ENCODE measurements around the gene HSF2. TPM values are rescaled to one million over a fixed set of nuclear protein-coding genes. Genes with fewer than 3 reads are reported as not detected.

HSF2 gene
- total and polyA plus RNA-seq, 2 experiments from 2014 or later, result 10.0 to 18.1 TPM

DNA sequence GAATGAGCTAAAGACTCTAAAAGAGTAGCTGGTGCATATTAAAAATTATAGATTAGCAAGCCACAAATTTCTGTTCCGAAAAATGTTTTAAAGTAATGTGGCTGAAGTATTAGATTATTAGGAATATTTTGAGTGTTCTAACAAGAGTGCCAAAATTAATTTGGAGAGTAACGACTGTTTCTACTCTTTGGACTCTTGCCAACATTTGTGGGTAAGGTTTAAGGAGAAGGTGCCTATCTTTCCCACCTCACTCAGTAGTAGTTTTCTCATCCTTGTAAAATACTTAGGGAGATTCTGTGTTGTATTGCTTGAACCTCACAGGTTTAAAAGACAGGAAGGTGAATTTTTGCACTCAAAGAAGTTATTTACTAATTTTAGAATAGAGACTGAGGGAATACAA lies 5.0 kb downstream of the HSF2 start:
- H3K36me3 ChIP-seq (ENCODE audit: insufficient read depth), result no peaks in the 10 kb centered on the region
- peaks cover 13% of the 10 kb centered on the region for H3K4me1 ChIP-seq (ENCODE audit: insufficient read depth)
- Mint-ChIP-seq H3K27ac (no peak overlapping the region), H3K4me1 (peaks cover 29% of the 10 kb centered on the region), H3K27me3 (ENCODE audit: insufficient read depth, low read depth, poor library complexity) (peaks cover 2% of the 10 kb centered on the region), H3K4me3 (no peak overlapping the region), H3K9me3 (no peaks in the 10 kb centered on the region), H3K36me3 (ENCODE audit: low read depth) (no peaks in the 10 kb centered on the region)
- no peak for TF ChIP-seq CREB1 (CRISPR knock-in tag; IDR thresholded peaks at IDR 0.05; ENCODE audit: low read depth)
- TF ChIP-seq POLR2AphosphoS5 (IDR thresholded peaks at IDR 0.05; ENCODE audit: low read depth), result no peak
- TF ChIP-seq, protein P1, sequence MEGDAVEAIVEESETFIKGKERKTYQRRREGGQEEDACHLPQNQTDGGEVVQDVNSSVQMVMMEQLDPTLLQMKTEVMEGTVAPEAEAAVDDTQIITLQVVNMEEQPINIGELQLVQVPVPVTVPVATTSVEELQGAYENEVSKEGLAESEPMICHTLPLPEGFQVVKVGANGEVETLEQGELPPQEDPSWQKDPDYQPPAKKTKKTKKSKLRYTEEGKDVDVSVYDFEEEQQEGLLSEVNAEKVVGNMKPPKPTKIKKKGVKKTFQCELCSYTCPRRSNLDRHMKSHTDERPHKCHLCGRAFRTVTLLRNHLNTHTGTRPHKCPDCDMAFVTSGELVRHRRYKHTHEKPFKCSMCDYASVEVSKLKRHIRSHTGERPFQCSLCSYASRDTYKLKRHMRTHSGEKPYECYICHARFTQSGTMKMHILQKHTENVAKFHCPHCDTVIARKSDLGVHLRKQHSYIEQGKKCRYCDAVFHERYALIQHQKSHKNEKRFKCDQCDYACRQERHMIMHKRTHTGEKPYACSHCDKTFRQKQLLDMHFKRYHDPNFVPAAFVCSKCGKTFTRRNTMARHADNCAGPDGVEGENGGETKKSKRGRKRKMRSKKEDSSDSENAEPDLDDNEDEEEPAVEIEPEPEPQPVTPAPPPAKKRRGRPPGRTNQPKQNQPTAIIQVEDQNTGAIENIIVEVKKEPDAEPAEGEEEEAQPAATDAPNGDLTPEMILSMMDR (conservative IDR thresholded peaks at IDR 0.05; ENCODE audit: low read depth in 2 of 2), result no peak
- no peak for TF ChIP-seq ZNF114 (CRISPR knock-in tag; IDR thresholded peaks at IDR 0.05)
- TF ChIP-seq, protein P2, sequence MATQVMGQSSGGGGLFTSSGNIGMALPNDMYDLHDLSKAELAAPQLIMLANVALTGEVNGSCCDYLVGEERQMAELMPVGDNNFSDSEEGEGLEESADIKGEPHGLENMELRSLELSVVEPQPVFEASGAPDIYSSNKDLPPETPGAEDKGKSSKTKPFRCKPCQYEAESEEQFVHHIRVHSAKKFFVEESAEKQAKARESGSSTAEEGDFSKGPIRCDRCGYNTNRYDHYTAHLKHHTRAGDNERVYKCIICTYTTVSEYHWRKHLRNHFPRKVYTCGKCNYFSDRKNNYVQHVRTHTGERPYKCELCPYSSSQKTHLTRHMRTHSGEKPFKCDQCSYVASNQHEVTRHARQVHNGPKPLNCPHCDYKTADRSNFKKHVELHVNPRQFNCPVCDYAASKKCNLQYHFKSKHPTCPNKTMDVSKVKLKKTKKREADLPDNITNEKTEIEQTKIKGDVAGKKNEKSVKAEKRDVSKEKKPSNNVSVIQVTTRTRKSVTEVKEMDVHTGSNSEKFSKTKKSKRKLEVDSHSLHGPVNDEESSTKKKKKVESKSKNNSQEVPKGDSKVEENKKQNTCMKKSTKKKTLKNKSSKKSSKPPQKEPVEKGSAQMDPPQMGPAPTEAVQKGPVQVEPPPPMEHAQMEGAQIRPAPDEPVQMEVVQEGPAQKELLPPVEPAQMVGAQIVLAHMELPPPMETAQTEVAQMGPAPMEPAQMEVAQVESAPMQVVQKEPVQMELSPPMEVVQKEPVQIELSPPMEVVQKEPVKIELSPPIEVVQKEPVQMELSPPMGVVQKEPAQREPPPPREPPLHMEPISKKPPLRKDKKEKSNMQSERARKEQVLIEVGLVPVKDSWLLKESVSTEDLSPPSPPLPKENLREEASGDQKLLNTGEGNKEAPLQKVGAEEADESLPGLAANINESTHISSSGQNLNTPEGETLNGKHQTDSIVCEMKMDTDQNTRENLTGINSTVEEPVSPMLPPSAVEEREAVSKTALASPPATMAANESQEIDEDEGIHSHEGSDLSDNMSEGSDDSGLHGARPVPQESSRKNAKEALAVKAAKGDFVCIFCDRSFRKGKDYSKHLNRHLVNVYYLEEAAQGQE (IDR thresholded peaks at IDR 0.05; ENCODE audit: unreplicated experiment), result no peak
- no peak for TF ChIP-seq NANOG (IDR thresholded peaks at IDR 0.05; ENCODE audit: borderline replicate concordance)
- TF ChIP-seq, protein P3, sequence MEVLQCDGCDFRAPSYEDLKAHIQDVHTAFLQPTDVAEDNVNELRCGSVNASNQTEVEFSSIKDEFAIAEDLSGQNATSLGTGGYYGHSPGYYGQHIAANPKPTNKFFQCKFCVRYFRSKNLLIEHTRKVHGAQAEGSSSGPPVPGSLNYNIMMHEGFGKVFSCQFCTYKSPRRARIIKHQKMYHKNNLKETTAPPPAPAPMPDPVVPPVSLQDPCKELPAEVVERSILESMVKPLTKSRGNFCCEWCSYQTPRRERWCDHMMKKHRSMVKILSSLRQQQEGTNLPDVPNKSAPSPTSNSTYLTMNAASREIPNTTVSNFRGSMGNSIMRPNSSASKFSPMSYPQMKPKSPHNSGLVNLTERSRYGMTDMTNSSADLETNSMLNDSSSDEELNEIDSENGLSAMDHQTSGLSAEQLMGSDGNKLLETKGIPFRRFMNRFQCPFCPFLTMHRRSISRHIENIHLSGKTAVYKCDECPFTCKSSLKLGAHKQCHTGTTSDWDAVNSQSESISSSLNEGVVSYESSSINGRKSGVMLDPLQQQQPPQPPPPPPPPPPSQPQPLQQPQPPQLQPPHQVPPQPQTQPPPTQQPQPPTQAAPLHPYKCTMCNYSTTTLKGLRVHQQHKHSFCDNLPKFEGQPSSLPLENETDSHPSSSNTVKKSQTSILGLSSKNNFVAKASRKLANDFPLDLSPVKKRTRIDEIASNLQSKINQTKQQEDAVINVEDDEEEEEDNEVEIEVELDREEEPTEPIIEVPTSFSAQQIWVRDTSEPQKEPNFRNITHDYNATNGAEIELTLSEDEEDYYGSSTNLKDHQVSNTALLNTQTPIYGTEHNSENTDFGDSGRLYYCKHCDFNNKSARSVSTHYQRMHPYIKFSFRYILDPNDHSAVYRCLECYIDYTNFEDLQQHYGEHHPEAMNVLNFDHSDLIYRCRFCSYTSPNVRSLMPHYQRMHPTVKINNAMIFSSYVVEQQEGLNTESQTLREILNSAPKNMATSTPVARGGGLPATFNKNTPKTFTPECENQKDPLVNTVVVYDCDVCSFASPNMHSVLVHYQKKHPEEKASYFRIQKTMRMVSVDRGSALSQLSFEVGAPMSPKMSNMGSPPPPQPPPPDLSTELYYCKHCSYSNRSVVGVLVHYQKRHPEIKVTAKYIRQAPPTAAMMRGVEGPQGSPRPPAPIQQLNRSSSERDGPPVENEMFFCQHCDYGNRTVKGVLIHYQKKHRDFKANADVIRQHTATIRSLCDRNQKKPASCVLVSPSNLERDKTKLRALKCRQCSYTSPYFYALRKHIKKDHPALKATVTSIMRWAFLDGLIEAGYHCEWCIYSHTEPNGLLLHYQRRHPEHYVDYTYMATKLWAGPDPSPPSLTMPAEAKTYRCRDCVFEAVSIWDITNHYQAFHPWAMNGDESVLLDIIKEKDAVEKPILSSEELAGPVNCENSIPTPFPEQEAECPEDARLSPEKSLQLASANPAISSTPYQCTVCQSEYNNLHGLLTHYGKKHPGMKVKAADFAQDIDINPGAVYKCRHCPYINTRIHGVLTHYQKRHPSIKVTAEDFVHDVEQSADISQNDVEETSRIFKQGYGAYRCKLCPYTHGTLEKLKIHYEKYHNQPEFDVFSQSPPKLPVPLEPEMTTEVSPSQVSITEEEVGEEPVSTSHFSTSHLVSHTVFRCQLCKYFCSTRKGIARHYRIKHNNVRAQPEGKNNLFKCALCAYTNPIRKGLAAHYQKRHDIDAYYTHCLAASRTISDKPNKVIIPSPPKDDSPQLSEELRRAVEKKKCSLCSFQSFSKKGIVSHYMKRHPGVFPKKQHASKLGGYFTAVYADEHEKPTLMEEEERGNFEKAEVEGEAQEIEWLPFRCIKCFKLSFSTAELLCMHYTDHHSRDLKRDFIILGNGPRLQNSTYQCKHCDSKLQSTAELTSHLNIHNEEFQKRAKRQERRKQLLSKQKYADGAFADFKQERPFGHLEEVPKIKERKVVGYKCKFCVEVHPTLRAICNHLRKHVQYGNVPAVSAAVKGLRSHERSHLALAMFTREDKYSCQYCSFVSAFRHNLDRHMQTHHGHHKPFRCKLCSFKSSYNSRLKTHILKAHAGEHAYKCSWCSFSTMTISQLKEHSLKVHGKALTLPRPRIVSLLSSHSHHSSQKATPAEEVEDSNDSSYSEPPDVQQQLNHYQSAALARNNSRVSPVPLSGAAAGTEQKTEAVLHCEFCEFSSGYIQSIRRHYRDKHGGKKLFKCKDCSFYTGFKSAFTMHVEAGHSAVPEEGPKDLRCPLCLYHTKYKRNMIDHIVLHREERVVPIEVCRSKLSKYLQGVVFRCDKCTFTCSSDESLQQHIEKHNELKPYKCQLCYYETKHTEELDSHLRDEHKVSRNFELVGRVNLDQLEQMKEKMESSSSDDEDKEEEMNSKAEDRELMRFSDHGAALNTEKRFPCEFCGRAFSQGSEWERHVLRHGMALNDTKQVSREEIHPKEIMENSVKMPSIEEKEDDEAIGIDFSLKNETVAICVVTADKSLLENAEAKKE (CRISPR knock-in tag; IDR thresholded peaks at IDR 0.05), result no peak
- no peak for TF ChIP-seq JUNB (IDR thresholded peaks at IDR 0.05; ENCODE audit: unreplicated experiment)
- TF ChIP-seq STAT1 (IDR thresholded peaks at IDR 0.05; ENCODE audit: unreplicated experiment), result no peak
- TF ChIP-seq, protein P4, sequence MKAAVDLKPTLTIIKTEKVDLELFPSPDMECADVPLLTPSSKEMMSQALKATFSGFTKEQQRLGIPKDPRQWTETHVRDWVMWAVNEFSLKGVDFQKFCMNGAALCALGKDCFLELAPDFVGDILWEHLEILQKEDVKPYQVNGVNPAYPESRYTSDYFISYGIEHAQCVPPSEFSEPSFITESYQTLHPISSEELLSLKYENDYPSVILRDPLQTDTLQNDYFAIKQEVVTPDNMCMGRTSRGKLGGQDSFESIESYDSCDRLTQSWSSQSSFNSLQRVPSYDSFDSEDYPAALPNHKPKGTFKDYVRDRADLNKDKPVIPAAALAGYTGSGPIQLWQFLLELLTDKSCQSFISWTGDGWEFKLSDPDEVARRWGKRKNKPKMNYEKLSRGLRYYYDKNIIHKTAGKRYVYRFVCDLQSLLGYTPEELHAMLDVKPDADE (IDR thresholded peaks at IDR 0.05), result no peak
- no peak for TF ChIP-seq ZNF331 (CRISPR knock-in tag; IDR thresholded peaks at IDR 0.05; ENCODE audit: low read depth)
- TF ChIP-seq EZH2phosphoT487 (IDR thresholded peaks at IDR 0.05; ENCODE audit: unreplicated experiment), result no peak
- H3K27me3 ChIP-seq (ENCODE audit: insufficient read depth), result peaks cover 24% of the 10 kb centered on the region
- no peak overlapping the region for H3K27ac ChIP-seq (ENCODE audit: low read depth)
- no peaks in the 10 kb centered on the region for H3K9me2 ChIP-seq (ENCODE audit: insufficient read depth)
- H3K4me2 ChIP-seq, result no peak overlapping the region
- no peak overlapping the region for H2AFZ ChIP-seq
- H3K79me2 ChIP-seq (replicated peaks; ENCODE audit: insufficient read depth), result peaks cover 62% of the 10 kb centered on the region
- DNase-seq (ENCODE audit: low spot score) (no peak), ATAC-seq (no peak)
- H4K20me1 ChIP-seq (replicated peaks; ENCODE audit: insufficient read depth), result peaks cover 53% of the 10 kb centered on the region
- no peak overlapping the region for H3K4me3 ChIP-seq
- no peaks in the 10 kb centered on the region for H3F3A ChIP-seq (replicated peaks; ENCODE audit: low read depth)
